Measurements from ENCODE around the gene DNAJB13. TPM values are rescaled to one million over a fixed set of nuclear protein-coding genes. Genes with fewer than 3 reads are reported as not detected.

DNAJB13 gene
- polyA plus RNA-seq, 2 donors = not detected

DNA sequence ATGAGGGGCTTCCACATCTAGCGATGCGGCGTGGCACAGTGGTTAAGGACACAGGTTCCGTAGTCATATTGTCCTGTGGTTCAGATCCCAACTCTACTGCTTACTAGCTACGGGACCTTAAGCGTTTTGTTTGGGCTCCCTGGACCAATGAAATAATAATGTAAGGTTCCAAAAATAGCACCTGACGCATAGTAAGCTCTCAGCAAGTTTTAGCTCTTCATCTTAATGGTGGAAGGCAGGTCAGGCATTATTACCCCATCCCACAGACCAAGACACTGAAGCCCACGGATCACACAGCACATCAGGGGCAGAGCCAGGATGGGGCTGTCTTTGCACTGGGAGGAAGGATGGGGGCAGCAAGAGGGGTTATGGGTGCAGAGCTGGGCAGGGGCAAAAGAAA lies 13.0 kb downstream of the DNAJB13 start:
- 74 to 77% methylated on average over 8 of the region's 8 CpGs for WGBS, 2 donors
- Histone ChIP-seq H3K4me3 (ENCODE audit: low read depth in 1 of 2, low read length in 2 of 2) (no peak overlapping the region), H3K9me3 (ENCODE audit: control insufficient read depth in 2 of 2, insufficient read depth in 1 of 2, low read depth in 1 of 2, low read length in 1 of 2) (no peaks in the 10 kb centered on the region)

DNA sequence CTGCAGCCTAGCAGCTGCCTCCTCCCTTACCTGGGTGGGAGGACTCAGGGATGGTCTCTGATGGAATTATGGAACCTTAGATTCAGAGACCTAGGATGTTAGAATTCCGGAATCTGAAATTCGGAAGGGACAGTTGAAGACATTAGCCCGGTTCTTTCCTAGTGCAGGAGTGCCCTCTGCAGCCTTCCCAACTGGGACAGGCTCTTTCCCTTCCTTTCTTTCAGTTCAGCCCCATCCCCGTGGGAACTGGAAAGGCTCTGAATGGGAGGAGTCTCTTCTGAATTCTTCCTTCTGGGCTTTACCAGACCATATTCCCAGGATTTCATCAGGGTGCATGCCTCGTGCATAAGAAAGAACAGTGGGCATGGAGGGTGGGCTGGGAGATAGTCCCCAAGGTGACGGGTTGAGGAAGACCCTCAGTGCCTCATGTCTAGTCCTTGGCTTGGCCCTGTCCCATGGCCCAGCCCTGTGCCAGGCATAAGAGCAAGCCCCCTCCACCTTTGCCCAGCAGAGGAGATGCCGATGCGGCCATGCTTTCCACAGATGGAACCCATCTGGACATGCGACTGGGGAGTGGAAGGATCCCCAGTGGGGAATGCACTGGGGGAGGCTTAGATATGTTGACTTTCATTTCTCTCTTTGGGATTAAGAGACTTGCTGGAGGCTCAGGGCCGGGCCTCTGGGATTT lies 14.4 kb downstream of the DNAJB13 start:
- Histone ChIP-seq H3K4me3 (ENCODE audit: low read depth in 1 of 2, low read length in 2 of 2) (no peak overlapping the region), H3K27ac (ENCODE audit: low read depth in 2 of 2, low read length in 1 of 2) (no peak overlapping the region), H3K27me3 (ENCODE audit: control insufficient read depth in 1 of 2, insufficient read depth in 2 of 2, low read length in 2 of 2) (no peaks in the 10 kb centered on the region), H3K9me3 (ENCODE audit: control insufficient read depth in 2 of 2, insufficient read depth in 1 of 2, low read depth in 1 of 2, low read length in 1 of 2) (no peaks in the 10 kb centered on the region), H3K36me3 (ENCODE audit: control insufficient read depth in 2 of 2, insufficient read depth in 2 of 2, low read length in 1 of 2) (no peaks in the 10 kb centered on the region), H3K4me1 (ENCODE audit: control insufficient read depth in 2 of 2, insufficient read depth in 2 of 2, low read length in 1 of 2) (no peaks in the 10 kb centered on the region)
- 60 to 67% methylated on average over 10 of the region's 10 CpGs for WGBS, 2 donors

More for the DNA sequence above, 13.0 kb downstream of the DNAJB13 start:
- peaks cover 0 to 2% of the 10 kb centered on the region in 2 donors for H3K4me1 ChIP-seq (ENCODE audit: control insufficient read depth in 2 of 2, insufficient read depth in 2 of 2, low read length in 1 of 2)
- no peaks in the 10 kb centered on the region for H3K27me3 ChIP-seq (ENCODE audit: control insufficient read depth in 1 of 2, insufficient read depth in 2 of 2, low read length in 2 of 2)
- no peaks in the 10 kb centered on the region for H3K36me3 ChIP-seq (ENCODE audit: control insufficient read depth in 2 of 2, insufficient read depth in 2 of 2, low read length in 1 of 2)
- no peak overlapping the region for H3K27ac ChIP-seq (ENCODE audit: low read depth in 2 of 2, low read length in 1 of 2)

DNA sequence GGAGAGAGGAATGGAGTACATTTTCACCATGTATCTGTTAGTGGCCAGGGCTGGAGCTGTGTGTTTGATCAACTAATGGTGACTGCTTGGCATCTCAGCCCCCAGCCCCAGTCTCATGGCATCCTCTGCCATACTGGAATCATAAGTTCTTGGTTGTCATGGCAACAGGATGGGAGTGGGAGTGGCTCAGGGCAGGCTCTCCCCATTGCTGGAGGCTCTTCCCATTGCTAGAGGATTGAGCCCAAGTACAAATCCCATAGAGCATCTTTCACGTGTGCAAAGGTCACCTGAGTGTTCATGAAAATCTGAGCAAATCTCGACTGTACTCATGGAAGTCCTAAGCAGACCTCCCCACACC lies 14.9 kb downstream of the DNAJB13 start:
- no peak overlapping the region for H3K4me3 ChIP-seq (ENCODE audit: low read depth in 1 of 2, low read length in 2 of 2)
- WGBS, 2 donors = 54 to 58% methylated on average over 2 of the region's 2 CpGs
- H3K27ac ChIP-seq (ENCODE audit: low read depth in 2 of 2, low read length in 1 of 2) = no peak overlapping the region
- no peaks in the 10 kb centered on the region for H3K27me3 ChIP-seq (ENCODE audit: control insufficient read depth in 1 of 2, insufficient read depth in 2 of 2, low read length in 2 of 2)
- no peaks in the 10 kb centered on the region for H3K36me3 ChIP-seq (ENCODE audit: control insufficient read depth in 2 of 2, insufficient read depth in 2 of 2, low read length in 1 of 2)
- H3K4me1 ChIP-seq (ENCODE audit: control insufficient read depth in 2 of 2, insufficient read depth in 2 of 2, low read length in 1 of 2) = no peaks in the 10 kb centered on the region
- H3K9me3 ChIP-seq (ENCODE audit: control insufficient read depth in 2 of 2, insufficient read depth in 1 of 2, low read depth in 1 of 2, low read length in 1 of 2) = no peaks in the 10 kb centered on the region

- Histone ChIP-seq H3K4me1 (ENCODE audit: control insufficient read depth in 2 of 2, insufficient read depth in 2 of 2, low read length in 1 of 2) (peaks cover 0 to 3% of the 10 kb centered on the region in 2 donors), H3K9me3 (ENCODE audit: control insufficient read depth in 2 of 2, insufficient read depth in 1 of 2, low read depth in 1 of 2, low read length in 1 of 2) (no peaks in the 10 kb centered on the region), H3K27ac (ENCODE audit: low read depth in 2 of 2, low read length in 1 of 2) (no peak overlapping the region), H3K27me3 (ENCODE audit: control insufficient read depth in 1 of 2, insufficient read depth in 2 of 2, low read length in 2 of 2) (no peaks in the 10 kb centered on the region), H3K4me3 (ENCODE audit: low read depth in 1 of 2, low read length in 2 of 2) (no peak overlapping the region), H3K36me3 (ENCODE audit: control insufficient read depth in 2 of 2, insufficient read depth in 2 of 2, low read length in 1 of 2) (no peaks in the 10 kb centered on the region)
- 89 to 91% methylated on average over 15 of the region's 15 CpGs for WGBS, 2 donors
These were observed 17.6 kb downstream of the DNAJB13 start for GRCh38 chr11:73968356-73968966.

- no peaks in the 10 kb centered on the region for H3K9me3 ChIP-seq (ENCODE audit: control insufficient read depth in 2 of 2, insufficient read depth in 1 of 2, low read depth in 1 of 2, low read length in 1 of 2)
- H3K4me1 ChIP-seq (ENCODE audit: control insufficient read depth in 2 of 2, insufficient read depth in 2 of 2, low read length in 1 of 2) = peaks cover 4 to 6% of the 10 kb centered on the region in 2 donors
- no peak overlapping the region for H3K4me3 ChIP-seq (ENCODE audit: low read depth in 1 of 2, low read length in 2 of 2)
- H3K27me3 ChIP-seq (ENCODE audit: control insufficient read depth in 1 of 2, insufficient read depth in 2 of 2, low read length in 2 of 2) = no peaks in the 10 kb centered on the region
- no peak overlapping the region for H3K27ac ChIP-seq (ENCODE audit: low read depth in 2 of 2, low read length in 1 of 2)
- 75 to 81% methylated on average over 2 of the region's 2 CpGs for WGBS, 2 donors
- H3K36me3 ChIP-seq (ENCODE audit: control insufficient read depth in 2 of 2, insufficient read depth in 2 of 2, low read length in 1 of 2) = no peaks in the 10 kb centered on the region
These were observed 18.3 kb downstream of the DNAJB13 start for GRCh38 chr11:73969091-73969490.

DNA sequence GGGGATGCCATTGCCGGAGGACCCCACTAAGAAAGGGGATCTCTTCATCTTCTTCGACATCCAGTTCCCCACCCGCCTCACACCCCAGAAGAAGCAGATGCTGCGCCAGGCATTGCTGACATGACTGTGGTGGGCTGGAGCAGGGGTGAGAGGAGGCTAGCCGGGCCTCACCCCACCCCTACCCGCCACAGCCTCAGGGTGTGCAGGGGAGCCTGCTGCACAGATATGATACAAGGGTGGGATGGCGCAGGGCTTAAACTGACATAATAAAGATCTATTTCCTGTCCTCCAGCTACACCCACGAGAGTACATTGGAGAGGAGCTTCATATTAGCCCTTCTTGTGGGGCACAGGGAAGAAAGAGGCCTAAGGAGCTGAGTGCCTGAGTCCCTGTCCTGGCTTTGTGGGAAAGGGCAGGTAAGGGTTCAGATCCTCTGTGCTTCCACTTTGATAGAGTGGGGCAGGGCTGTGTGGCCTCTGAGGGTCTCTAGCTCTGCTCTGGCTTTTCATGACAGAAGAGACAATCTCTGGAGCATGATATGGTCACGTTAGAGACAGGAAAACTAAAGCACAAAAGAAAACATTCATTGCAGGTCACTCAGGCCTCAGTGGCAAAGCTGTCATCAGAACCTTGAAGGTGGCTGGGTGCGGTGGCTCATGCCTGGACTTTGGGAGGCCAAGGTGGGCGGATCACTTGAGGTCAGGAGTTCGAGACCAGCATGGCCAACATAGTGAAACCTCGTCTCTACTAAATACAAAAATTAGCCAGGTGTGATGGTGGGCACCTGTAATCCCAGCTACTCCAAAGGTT lies 19.4 kb downstream of the DNAJB13 start:
- no peak overlapping the region for H3K27ac ChIP-seq (ENCODE audit: low read depth in 2 of 2, low read length in 1 of 2)
- no peak overlapping the region for H3K4me3 ChIP-seq (ENCODE audit: low read depth in 1 of 2, low read length in 2 of 2)
- WGBS, 2 donors = 79 to 82% methylated on average over 13 of the region's 13 CpGs
- H3K27me3 ChIP-seq (ENCODE audit: control insufficient read depth in 1 of 2, insufficient read depth in 2 of 2, low read length in 2 of 2) = no peaks in the 10 kb centered on the region
- peaks cover 6 to 12% of the 10 kb centered on the region in 2 donors for H3K4me1 ChIP-seq (ENCODE audit: control insufficient read depth in 2 of 2, insufficient read depth in 2 of 2, low read length in 1 of 2)
- H3K9me3 ChIP-seq (ENCODE audit: control insufficient read depth in 2 of 2, insufficient read depth in 1 of 2, low read depth in 1 of 2, low read length in 1 of 2) = no peaks in the 10 kb centered on the region
- H3K36me3 ChIP-seq (ENCODE audit: control insufficient read depth in 2 of 2, insufficient read depth in 2 of 2, low read length in 1 of 2) = peaks cover 0 to 4% of the 10 kb centered on the region in 2 donors

DNA sequence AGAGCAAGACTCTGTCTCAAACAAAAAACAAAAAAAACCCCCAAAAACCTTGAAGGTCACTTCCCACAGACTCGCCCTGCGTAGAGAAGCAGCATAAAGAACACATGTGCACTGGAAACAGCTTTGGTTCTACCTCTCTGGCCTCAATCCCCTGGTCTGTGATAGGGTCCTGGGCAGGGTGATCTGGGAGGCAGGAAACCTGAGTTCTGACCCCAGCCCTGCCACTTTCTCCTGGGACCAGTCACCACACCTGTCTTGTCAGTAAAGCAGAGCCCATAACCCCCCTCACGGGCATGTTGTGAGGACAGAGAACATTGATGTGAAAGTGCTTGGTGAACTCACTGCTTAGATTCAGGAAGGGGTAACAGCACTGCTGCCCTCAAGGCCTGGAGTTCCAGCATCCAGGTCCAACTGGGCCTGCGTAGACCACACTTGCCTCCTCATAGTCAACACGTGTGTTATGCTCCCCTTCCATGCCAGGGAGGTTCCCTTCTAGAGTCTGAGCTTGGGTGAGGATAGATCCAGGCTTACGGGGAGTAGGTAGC lies 20.4 kb downstream of the DNAJB13 start:
- Histone ChIP-seq H3K9me3 (ENCODE audit: control insufficient read depth in 2 of 2, insufficient read depth in 1 of 2, low read depth in 1 of 2, low read length in 1 of 2) (no peaks in the 10 kb centered on the region), H3K36me3 (ENCODE audit: control insufficient read depth in 2 of 2, insufficient read depth in 2 of 2, low read length in 1 of 2) (peaks cover 0 to 4% of the 10 kb centered on the region in 2 donors), H3K4me1 (ENCODE audit: control insufficient read depth in 2 of 2, insufficient read depth in 2 of 2, low read length in 1 of 2) (peaks cover 6 to 12% of the 10 kb centered on the region in 2 donors), H3K27me3 (ENCODE audit: control insufficient read depth in 1 of 2, insufficient read depth in 2 of 2, low read length in 2 of 2) (no peaks in the 10 kb centered on the region), H3K27ac (ENCODE audit: low read depth in 2 of 2, low read length in 1 of 2) (no peak overlapping the region), H3K4me3 (ENCODE audit: low read depth in 1 of 2, low read length in 2 of 2) (no peak overlapping the region)
- 83 to 84% methylated on average over 6 of the region's 6 CpGs for WGBS, 2 donors

GRCh38 chr11:73972187-73972586 lies 21.4 kb downstream of the DNAJB13 start:
- Histone ChIP-seq H3K27me3 (ENCODE audit: control insufficient read depth in 1 of 2, insufficient read depth in 2 of 2, low read length in 2 of 2) (no peaks in the 10 kb centered on the region), H3K27ac (ENCODE audit: low read depth in 2 of 2, low read length in 1 of 2) (no peak overlapping the region), H3K4me3 (ENCODE audit: low read depth in 1 of 2, low read length in 2 of 2) (no peak overlapping the region), H3K9me3 (ENCODE audit: control insufficient read depth in 2 of 2, insufficient read depth in 1 of 2, low read depth in 1 of 2, low read length in 1 of 2) (no peaks in the 10 kb centered on the region), H3K4me1 (ENCODE audit: control insufficient read depth in 2 of 2, insufficient read depth in 2 of 2, low read length in 1 of 2) (peaks cover 6 to 12% of the 10 kb centered on the region in 2 donors), H3K36me3 (ENCODE audit: control insufficient read depth in 2 of 2, insufficient read depth in 2 of 2, low read length in 1 of 2) (peaks cover 0 to 4% of the 10 kb centered on the region in 2 donors)
- 70 to 78% methylated on average over 1 of the region's 1 CpG for WGBS, 2 donors

- no peaks in the 10 kb centered on the region for H3K27me3 ChIP-seq (ENCODE audit: control insufficient read depth in 1 of 2, insufficient read depth in 2 of 2, low read length in 2 of 2)
- no peaks in the 10 kb centered on the region for H3K9me3 ChIP-seq (ENCODE audit: control insufficient read depth in 2 of 2, insufficient read depth in 1 of 2, low read depth in 1 of 2, low read length in 1 of 2)
- peaks cover 6 to 12% of the 10 kb centered on the region in 2 donors for H3K4me1 ChIP-seq (ENCODE audit: control insufficient read depth in 2 of 2, insufficient read depth in 2 of 2, low read length in 1 of 2)
- H3K4me3 ChIP-seq (ENCODE audit: low read depth in 1 of 2, low read length in 2 of 2) = no peak overlapping the region
- H3K36me3 ChIP-seq (ENCODE audit: control insufficient read depth in 2 of 2, insufficient read depth in 2 of 2, low read length in 1 of 2) = peaks cover 0 to 4% of the 10 kb centered on the region in 2 donors
- H3K27ac ChIP-seq (ENCODE audit: low read depth in 2 of 2, low read length in 1 of 2) = no peak overlapping the region
- 80 to 87% methylated on average over 11 of the region's 11 CpGs for WGBS, 2 donors
These were observed 22.0 kb downstream of the DNAJB13 start for GRCh38 chr11:73972620-73973449.

Measured in esophagus (tissue), 2 donors.